SH-SY5Y (cell line): ENCODE results near the gene MND1.

Source experiments
- GATA2 ChIP-seq: IDR thresholded peaks from 2 replicates; pipeline ENCODE4 v1.6.1; 2011; ENCODE audit warnings: mild to moderate bottlenecking, low read depth, low read length
- GATA3 ChIP-seq: IDR thresholded peaks from 2 replicates; pipeline ENCODE4 v1.6.1; 2011; ENCODE audit warnings: low read depth, mild to moderate bottlenecking, low read length, moderate library complexity

Gene MND1

GRCh38 chr4:153409412-153409811 is 64.9 kb downstream of the MND1 start:
- no peak for TF ChIP-seq GATA3
- no peak for TF ChIP-seq GATA2

- TF ChIP-seq GATA3 (no peak), GATA2 (no peak)
These were observed 65.5 kb downstream of the MND1 start for GRCh38 chr4:153409924-153410501.

GRCh38 chr4:153413842-153414241 is 69.4 kb downstream of the MND1 start:
- TF ChIP-seq GATA2 = no peak
- no peak for TF ChIP-seq GATA3

- TF ChIP-seq GATA2 (no peak), GATA3 (no peak)
These were observed 73.6 kb downstream of the MND1 start for GRCh38 chr4:153418121-153418520.

GRCh38 chr4:153418558-153418957 is 74.1 kb downstream of the MND1 start:
- TF ChIP-seq GATA3 (no peak), GATA2 (no peak)

- TF ChIP-seq GATA2 = no peak
- TF ChIP-seq GATA3 = no peak
These were observed 74.5 kb downstream of the MND1 start for GRCh38 chr4:153419029-153419428.

- TF ChIP-seq GATA3 (no peak), GATA2 (no peak)
These were observed 75.3 kb downstream of the MND1 start for GRCh38 chr4:153419673-153420278.

- no peak for TF ChIP-seq GATA2
- no peak for TF ChIP-seq GATA3
These were observed 75.9 kb downstream of the MND1 start for GRCh38 chr4:153420361-153420760.

GRCh38 chr4:153421941-153422340 is 77.5 kb downstream of the MND1 start:
- TF ChIP-seq GATA3 = no peak
- no peak for TF ChIP-seq GATA2

GRCh38 chr4:153426207-153426885 is 81.9 kb downstream of the MND1 start:
- TF ChIP-seq GATA3 = no peak
- no peak for TF ChIP-seq GATA2

- TF ChIP-seq GATA2 (no peak), GATA3 (no peak)
These were observed 83.0 kb downstream of the MND1 start for GRCh38 chr4:153427363-153428071.

GRCh38 chr4:153428941-153429475 is 84.5 kb downstream of the MND1 start:
- TF ChIP-seq GATA3 (no peak), GATA2 (no peak)

- no peak for TF ChIP-seq GATA3
- TF ChIP-seq GATA2 = no peak
These were observed 88.7 kb downstream of the MND1 start for GRCh38 chr4:153432965-153433753.

- TF ChIP-seq GATA3 (no peak), GATA2 (no peak)
These were observed 89.2 kb downstream of the MND1 start for GRCh38 chr4:153433754-153434105.

GRCh38 chr4:153434190-153434589 is 89.7 kb downstream of the MND1 start:
- TF ChIP-seq GATA2 = no peak
- TF ChIP-seq GATA3 = no peak
